Small intestine (tissue), 7 donors: ENCODE data around the gene TTLL3. TPM values are rescaled to one million over a fixed set of nuclear protein-coding genes. Genes with fewer than 3 reads are reported as not detected.

ENCODE experiments used
- DNase-seq, 2 donors: peaks; one replicate each; pipeline versions ENCODE4 v3.0.0 to v3.0.0-alpha.2; 2013
- FAIRE-seq: peaks from 2 replicates; lab custom pipeline; 2012; peaks lifted over from hg19 to GRCh38; lab: Jason Lieb, UNC
- H3K27ac ChIP-seq, 3 donors: one replicate each; pipeline ENCODE4 v1.5.1; 2013; ENCODE audit warnings: low read length in 2 of 3, mild to moderate bottlenecking in 2 of 3, control low read depth in 1 of 3, inconsistent platforms in 1 of 3, low read depth in 1 of 3, moderate library complexity in 1 of 3
- H3K27me3 ChIP-seq, 3 donors: one replicate each; pipeline ENCODE4 v1.6.1; 2013; ENCODE audit warnings: low read length in 3 of 3, inconsistent platforms in 1 of 3; ENCODE audit not compliant: control insufficient read depth in 3 of 3, insufficient read depth in 3 of 3
- H3K36me3 ChIP-seq, 3 donors: one replicate each; pipeline ENCODE4 v1.6.1; 2013; ENCODE audit warnings: low read length in 3 of 3, inconsistent platforms in 1 of 3, low read depth in 1 of 3, mild to moderate bottlenecking in 1 of 3, moderate library complexity in 1 of 3; ENCODE audit not compliant: control insufficient read depth in 3 of 3, insufficient read depth in 2 of 3
- H3K4me1 ChIP-seq, 3 donors: one replicate each; pipeline ENCODE4 v1.6.1; 2013; ENCODE audit warnings: low read length in 2 of 3, inconsistent platforms in 1 of 3, low read depth in 1 of 3, mild to moderate bottlenecking in 1 of 3, moderate library complexity in 1 of 3; ENCODE audit not compliant: control insufficient read depth in 3 of 3, insufficient read depth in 2 of 3
- H3K4me3 ChIP-seq, 3 donors: one replicate each; pipeline ENCODE4 v1.5.1; 2013; ENCODE audit warnings: low read length in 3 of 3, control low read depth in 1 of 3, inconsistent platforms in 1 of 3, low read depth in 1 of 3, mild to moderate bottlenecking in 1 of 3, moderate library complexity in 1 of 3
- H3K9me3 ChIP-seq, 2 donors: one replicate each; pipeline ENCODE4 v1.6.1; 2013; ENCODE audit warnings: low read depth in 1 of 2, low read length in 1 of 2; ENCODE audit not compliant: control insufficient read depth in 2 of 2, insufficient read depth in 1 of 2
- WGBS, 3 donors: extraction: QIAGEN DNeasy Blood & Tissue Kit; methylation state at CpG; one replicate each; pipeline ENCODE4 v1.1.7; 2013; 5-methylcytosine and 5-hydroxymethylcytosine counted together
- polyA plus RNA-seq, 4 donors: library from polyadenylated mRNA; stranded (reverse) in 3 of 4; unstranded in 1 of 4; fragments of 200-250 nt in 3 of 4; fragments of 120-200 nt in 1 of 4; gene quantifications; one replicate each; pipeline versions ENCODE4 v1.2.1 to v1.2.3, GENCODE V29; 2013
- donor health status: healthy with polysubstance abuse.
- donor health status: control.
- donor health status: control.
- donor health status: Bipolar disorder and iron deficiency.
- donor health status: healthy.

Gene TTLL3
- polyA plus RNA-seq, 4 donors = 20.8 to 51.9 (median 22.6) TPM

- no peak for FAIRE-seq
- DNase-seq = no peak
- Histone ChIP-seq H3K27ac (peak overlapping the region in 1 of 3 donors; percentile 4), H3K4me1 (peaks cover 0 to 24% (median 2%) of the 10 kb centered on the region in 3 donors), H3K27me3 (no peaks in the 10 kb centered on the region), H3K4me3 (no peak overlapping the region), H3K9me3 (no peaks in the 10 kb centered on the region), H3K36me3 (peaks cover 42 to 73% (median 43%) of the 10 kb centered on the region in 3 donors)
- WGBS, 3 donors = 33 to 83% (median 42%) methylated on average over 1 of the region's 1 CpG
These were observed 6.6 kb upstream of the TTLL3 start for GRCh38 chr3:9803494-9803893.

GRCh38 chr3:9804996-9805395 lies 5.1 kb upstream of the TTLL3 start:
- FAIRE-seq = no peak

GRCh38 chr3:9806137-9806536 lies 3.9 kb upstream of the TTLL3 start:
- 88 to 91% (median 90%) methylated on average over 12 of the region's 12 CpGs for WGBS, 3 donors
- peaks cover 2 to 41% (median 2%) of the 10 kb centered on the region in 3 donors for H3K4me1 ChIP-seq
- FAIRE-seq (no peak), DNase-seq (no peak)
- no peaks in the 10 kb centered on the region for H3K9me3 ChIP-seq
- H3K36me3 ChIP-seq = peaks cover 27 to 60% (median 34%) of the 10 kb centered on the region in 3 donors
- H3K4me3 ChIP-seq = no peak overlapping the region
- H3K27me3 ChIP-seq = no peaks in the 10 kb centered on the region
- no peak overlapping the region for H3K27ac ChIP-seq

More at GRCh38 chr3:9804996-9805395, 5.1 kb upstream of the TTLL3 start:
- Histone ChIP-seq H3K36me3 (peaks cover 34 to 68% (median 37%) of the 10 kb centered on the region in 3 donors), H3K4me1 (peaks cover 2 to 34% (median 2%) of the 10 kb centered on the region in 3 donors), H3K9me3 (no peaks in the 10 kb centered on the region), H3K4me3 (no peak overlapping the region), H3K27ac (peak overlapping the region in 1 of 3 donors; percentile 69), H3K27me3 (no peaks in the 10 kb centered on the region)
- peak; percentile 56 to 66 for DNase-seq
- WGBS, 3 donors = 23 to 60% (median 40%) methylated on average over 5 of the region's 5 CpGs

DNA sequence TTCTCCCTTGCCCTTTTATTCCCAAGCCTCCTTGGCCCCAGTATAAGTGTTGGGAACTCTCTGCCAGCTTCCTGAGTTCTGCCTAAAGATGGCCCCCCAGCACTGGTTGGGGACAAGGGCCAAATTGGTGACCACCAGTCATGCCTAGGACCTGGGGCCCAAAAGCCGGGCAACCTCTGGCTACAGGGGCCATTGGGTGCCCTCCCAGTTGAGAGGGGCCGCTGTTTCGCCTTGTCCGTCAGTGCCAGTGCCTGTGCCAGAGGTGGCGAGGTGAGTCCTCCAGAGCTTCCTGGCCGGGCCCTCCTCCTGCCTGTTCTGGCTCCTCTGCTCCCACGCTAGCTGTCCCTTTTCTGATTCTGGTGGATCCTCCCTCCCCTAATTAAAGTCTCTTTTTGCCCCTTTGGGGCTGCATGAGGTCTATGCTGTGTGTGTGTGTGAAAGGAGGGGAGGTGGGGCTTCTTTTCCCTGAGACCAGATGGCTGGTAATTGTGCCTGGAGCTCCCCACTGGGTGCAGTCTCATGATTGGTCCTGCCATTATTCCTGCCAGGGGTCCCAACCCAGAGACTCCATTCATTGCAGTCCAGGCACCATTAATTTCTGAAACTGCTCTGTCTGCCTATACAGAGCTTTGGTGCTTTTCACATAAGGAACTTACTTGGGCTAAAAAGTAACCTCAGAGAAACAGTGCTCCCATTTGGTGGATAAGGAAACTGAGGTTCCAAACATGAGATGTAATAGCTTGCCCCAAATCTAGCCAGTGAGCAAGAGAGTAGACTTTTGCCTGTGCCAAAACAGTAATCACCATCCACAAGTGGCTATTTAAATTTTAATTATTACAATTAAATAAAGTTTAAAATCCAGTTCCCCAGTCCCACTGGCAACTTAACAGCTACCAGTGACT lies 3.1 kb upstream of the TTLL3 start:
- Histone ChIP-seq H3K27me3 (no peaks in the 10 kb centered on the region), H3K4me1 (peaks cover 2 to 41% (median 2%) of the 10 kb centered on the region in 3 donors), H3K27ac (no peak overlapping the region), H3K9me3 (no peaks in the 10 kb centered on the region), H3K36me3 (peaks cover 24 to 56% (median 28%) of the 10 kb centered on the region in 3 donors), H3K4me3 (no peak overlapping the region)
- FAIRE-seq = no peak
- WGBS, 3 donors = 94 to 99% (median 98%) methylated on average over 7 of the region's 7 CpGs
- DNase-seq = no peak

DNA sequence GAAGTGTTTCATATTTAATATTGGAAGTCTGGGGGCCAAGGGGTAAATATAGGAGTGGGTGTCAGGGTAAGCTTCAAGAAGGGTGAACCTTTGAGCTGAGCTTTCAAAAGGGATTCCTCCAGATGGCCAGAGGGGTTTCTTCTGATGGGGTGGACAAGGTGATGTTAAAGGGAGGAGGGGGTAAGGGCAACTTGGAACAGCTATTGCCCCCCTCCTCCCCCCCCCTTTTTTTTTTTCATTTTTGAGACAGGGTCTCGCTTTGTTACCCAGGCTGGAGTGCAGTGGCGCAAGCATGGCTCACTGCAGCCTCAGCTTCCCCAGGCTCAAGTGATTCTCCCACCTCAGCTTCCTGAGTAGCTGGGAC lies 2.1 kb upstream of the TTLL3 start:
- Histone ChIP-seq H3K9me3 (no peaks in the 10 kb centered on the region), H3K4me1 (peaks cover 2 to 41% (median 2%) of the 10 kb centered on the region in 3 donors), H3K4me3 (no peak overlapping the region), H3K27ac (peak overlapping the region in 1 of 3 donors; percentile 97), H3K27me3 (no peaks in the 10 kb centered on the region), H3K36me3 (peaks cover 24 to 55% (median 28%) of the 10 kb centered on the region in 3 donors)
- no peak for FAIRE-seq
- 87 to 96% (median 94%) methylated on average over 2 of the region's 2 CpGs for WGBS, 3 donors
- no peak for DNase-seq

- peak overlapping the region; percentile 86 to 97 (median 95) for H3K27ac ChIP-seq
- H3K9me3 ChIP-seq = no peaks in the 10 kb centered on the region
- H3K36me3 ChIP-seq = peaks cover 19 to 55% (median 26%) of the 10 kb centered on the region in 3 donors
- FAIRE-seq (no peak), DNase-seq (peak; percentile 36)
- H3K27me3 ChIP-seq = no peaks in the 10 kb centered on the region
- WGBS, 3 donors = 53 to 67% (median 67%) methylated on average over 7 of the region's 7 CpGs
- peaks cover 2 to 36% (median 2%) of the 10 kb centered on the region in 3 donors for H3K4me1 ChIP-seq
- no peak overlapping the region for H3K4me3 ChIP-seq
These were observed 1.6 kb upstream of the TTLL3 start for GRCh38 chr3:9808345-9809037.

DNA sequence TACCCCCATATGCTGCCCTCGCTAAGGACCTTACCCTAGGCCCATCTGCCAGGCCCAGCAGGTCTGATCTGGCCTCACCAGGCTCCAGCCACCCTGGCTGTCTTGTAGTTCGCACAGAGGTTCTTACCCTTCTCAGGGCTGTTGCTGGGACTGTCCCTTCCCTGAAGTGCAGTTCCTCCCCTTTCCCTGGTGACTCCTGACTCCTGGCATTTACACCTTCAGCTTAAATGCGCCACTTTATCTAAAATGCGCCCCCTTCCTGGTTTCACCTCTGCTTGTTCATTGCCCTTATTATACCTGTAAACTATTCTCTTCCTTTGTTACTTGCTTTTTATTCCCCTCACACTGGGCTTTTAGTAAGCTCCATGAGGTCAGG lies 835 bp upstream of the TTLL3 start:
- DNase-seq = no peak
- Histone ChIP-seq H3K27me3 (no peaks in the 10 kb centered on the region), H3K9me3 (no peaks in the 10 kb centered on the region), H3K27ac (peak overlapping the region; percentile 86 to 97 (median 95)), H3K36me3 (peaks cover 15 to 54% (median 21%) of the 10 kb centered on the region in 3 donors), H3K4me1 (peaks cover 2 to 31% (median 2%) of the 10 kb centered on the region in 3 donors), H3K4me3 (peak overlapping the region in 2 of 3 donors; percentile 48 to 63)
- no peak for FAIRE-seq
- WGBS, 3 donors = 15 to 56% (median 27%) methylated on average over 4 of the region's 4 CpGs

- H3K27me3 ChIP-seq = no peaks in the 10 kb centered on the region
- H3K27ac ChIP-seq = peak overlapping the region; percentile 86 to 97 (median 95)
- DNase-seq (no peak), FAIRE-seq (no peak)
- H3K4me3 ChIP-seq = peak overlapping the region; percentile 48 to 85 (median 63)
- peaks cover 11 to 54% (median 16%) of the 10 kb centered on the region in 3 donors for H3K36me3 ChIP-seq
- peaks cover under 1 to 24% (median 2%) of the 10 kb centered on the region in 3 donors for H3K4me1 ChIP-seq
- no peaks in the 10 kb centered on the region for H3K9me3 ChIP-seq
- WGBS, 3 donors = 4 to 20% (median 11%) methylated on average over 17 to 18 of the region's 18 CpGs
These were observed 340 bp downstream of the TTLL3 start for GRCh38 chr3:9810433-9810770.
